ENCODE measurements around the gene MAST4. TPM values are rescaled to one million over a fixed set of nuclear protein-coding genes. Genes with fewer than 3 reads are reported as not detected.

Gene MAST4
- total RNA-seq, 1 experiment from 2014 or later, result 11.8 TPM

DNA sequence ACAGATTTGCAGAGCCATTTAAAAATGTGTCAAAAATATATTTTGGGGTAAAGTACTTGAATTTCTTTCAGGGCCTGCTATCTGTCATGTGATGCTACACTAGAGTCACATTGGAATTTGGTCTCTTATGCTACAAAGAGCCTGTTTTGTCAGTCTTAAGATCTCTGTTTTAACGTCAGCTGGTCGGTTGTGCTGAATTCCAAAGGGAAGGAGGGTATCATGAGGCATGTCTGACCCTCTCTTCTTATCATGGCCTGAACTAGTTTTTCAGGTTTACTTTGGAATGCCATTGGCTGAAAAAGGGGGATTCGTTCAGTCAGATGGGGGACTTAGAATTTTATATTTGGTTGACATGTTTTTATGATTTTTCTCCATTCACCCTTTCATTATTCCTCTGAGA lies 309.8 kb downstream of the MAST4 start:
- Histone ChIP-seq H3K27me3 (ENCODE audit: low read length) (no peaks in the 10 kb centered on the region), H3K9me2 (replicated peaks; ENCODE audit: insufficient read depth, low read length) (no peaks in the 10 kb centered on the region), H3K9me3 (ENCODE audit: low read length) (no peaks in the 10 kb centered on the region), H2AFZ (ENCODE audit: low read length) (no peak overlapping the region), H3K4me3 (ENCODE audit: low read length) (no peak overlapping the region), H3K36me3 (ENCODE audit: insufficient read depth, low read length) (no peaks in the 10 kb centered on the region), H3K9ac (ENCODE audit: low read length) (no peak overlapping the region), H3K79me2 (ENCODE audit: low read length) (no peaks in the 10 kb centered on the region), H4K20me1 (ENCODE audit: insufficient read depth, low read depth, low read length) (no peaks in the 10 kb centered on the region), H3K27ac (ENCODE audit: low read length) (no peak overlapping the region), H3K4me2 (ENCODE audit: low read depth, low read length, poor library complexity, severe bottlenecking) (no peak overlapping the region), H3K4me1 (ENCODE audit: low read length) (peaks cover 11% of the 10 kb centered on the region)
- DNase-seq, result no peak

- Histone ChIP-seq H3K4me3 (ENCODE audit: low read length) (no peak overlapping the region), H2AFZ (ENCODE audit: low read length) (no peak overlapping the region), H4K20me1 (ENCODE audit: insufficient read depth, low read depth, low read length) (no peaks in the 10 kb centered on the region), H3K9me3 (ENCODE audit: low read length) (no peaks in the 10 kb centered on the region), H3K27ac (ENCODE audit: low read length) (no peak overlapping the region), H3K9me2 (replicated peaks; ENCODE audit: insufficient read depth, low read length) (no peaks in the 10 kb centered on the region), H3K4me2 (ENCODE audit: low read depth, low read length, poor library complexity, severe bottlenecking) (no peak overlapping the region), H3K27me3 (ENCODE audit: low read length) (no peaks in the 10 kb centered on the region), H3K4me1 (ENCODE audit: low read length) (peaks cover 10% of the 10 kb centered on the region), H3K9ac (ENCODE audit: low read length) (no peak overlapping the region), H3K79me2 (ENCODE audit: low read length) (no peaks in the 10 kb centered on the region), H3K36me3 (ENCODE audit: insufficient read depth, low read length) (no peaks in the 10 kb centered on the region)
- DNase-seq, result no peak
Observed at GRCh38 chr5:66908230-66908629, 312.0 kb downstream of the MAST4 start.

DNA sequence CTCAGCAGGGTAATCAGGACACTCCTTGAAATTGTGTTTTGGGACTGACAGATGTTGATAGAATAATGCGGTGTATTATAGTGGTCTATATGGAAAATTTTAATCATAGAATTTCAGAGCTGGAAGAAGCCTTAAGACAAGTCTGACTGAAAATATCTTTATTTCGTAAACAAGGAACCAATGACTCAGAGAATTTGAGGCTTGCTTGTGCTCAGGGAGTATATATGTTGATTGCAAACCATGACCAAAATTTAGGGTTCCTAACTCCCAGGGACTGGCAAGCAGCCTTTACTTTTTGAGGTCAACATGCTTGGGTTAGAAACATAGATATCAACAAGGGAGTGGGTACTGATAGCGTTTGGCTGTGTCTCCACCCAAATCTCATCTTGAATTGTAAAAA lies 313.2 kb downstream of the MAST4 start:
- Histone ChIP-seq H2AFZ (ENCODE audit: low read length) (no peak overlapping the region), H3K9ac (ENCODE audit: low read length) (no peak overlapping the region), H3K4me2 (ENCODE audit: low read depth, low read length, poor library complexity, severe bottlenecking) (no peak overlapping the region), H3K79me2 (ENCODE audit: low read length) (no peaks in the 10 kb centered on the region), H3K4me3 (ENCODE audit: low read length) (no peak overlapping the region), H3K27me3 (ENCODE audit: low read length) (no peaks in the 10 kb centered on the region), H3K9me3 (ENCODE audit: low read length) (no peaks in the 10 kb centered on the region), H3K27ac (ENCODE audit: low read length) (no peak overlapping the region), H3K9me2 (replicated peaks; ENCODE audit: insufficient read depth, low read length) (no peaks in the 10 kb centered on the region), H3K36me3 (ENCODE audit: insufficient read depth, low read length) (no peaks in the 10 kb centered on the region), H3K4me1 (ENCODE audit: low read length) (peaks cover 10% of the 10 kb centered on the region), H4K20me1 (ENCODE audit: insufficient read depth, low read depth, low read length) (no peaks in the 10 kb centered on the region)
- no peak for DNase-seq

- Histone ChIP-seq H3K27me3 (ENCODE audit: low read length) (no peaks in the 10 kb centered on the region), H3K4me2 (ENCODE audit: low read depth, low read length, poor library complexity, severe bottlenecking) (no peak overlapping the region), H2AFZ (ENCODE audit: low read length) (no peak overlapping the region), H3K79me2 (ENCODE audit: low read length) (no peaks in the 10 kb centered on the region), H3K9ac (ENCODE audit: low read length) (no peak overlapping the region), H3K4me1 (ENCODE audit: low read length) (peaks cover 10% of the 10 kb centered on the region), H3K36me3 (ENCODE audit: insufficient read depth, low read length) (no peaks in the 10 kb centered on the region), H4K20me1 (ENCODE audit: insufficient read depth, low read depth, low read length) (no peaks in the 10 kb centered on the region), H3K27ac (ENCODE audit: low read length) (no peak overlapping the region), H3K9me2 (replicated peaks; ENCODE audit: insufficient read depth, low read length) (no peaks in the 10 kb centered on the region), H3K9me3 (ENCODE audit: low read length) (no peaks in the 10 kb centered on the region), H3K4me3 (ENCODE audit: low read length) (no peak overlapping the region)
- no peak for DNase-seq
Observed at GRCh38 chr5:66912787-66913186, 316.6 kb downstream of the MAST4 start.

DNA sequence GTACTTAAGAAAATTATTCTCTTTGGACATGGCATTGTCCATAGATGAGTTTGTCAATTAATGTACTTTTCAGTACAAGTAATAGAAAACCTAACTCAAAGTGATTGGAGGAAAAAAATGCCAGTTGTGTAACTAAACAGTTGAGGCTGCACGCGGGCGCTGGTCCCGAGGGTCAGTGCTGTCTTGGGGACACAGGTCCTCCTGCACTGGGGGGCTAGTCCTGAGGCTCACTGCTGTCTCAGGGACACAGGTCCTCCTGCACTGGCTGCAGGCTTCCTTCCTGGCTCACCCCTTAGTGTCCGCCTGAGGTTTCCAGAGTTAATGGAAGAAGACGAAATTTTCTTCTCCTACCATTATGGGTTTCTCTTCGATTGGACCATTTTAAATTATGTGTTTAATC lies 319.3 kb downstream of the MAST4 start:
- H3K9ac ChIP-seq (ENCODE audit: low read length), result no peak overlapping the region
- H3K27ac ChIP-seq (ENCODE audit: low read length), result no peak overlapping the region
- no peaks in the 10 kb centered on the region for H4K20me1 ChIP-seq (ENCODE audit: insufficient read depth, low read depth, low read length)
- H3K4me1 ChIP-seq (ENCODE audit: low read length), result peaks cover 5% of the 10 kb centered on the region
- H2AFZ ChIP-seq (ENCODE audit: low read length), result no peak overlapping the region
- no peaks in the 10 kb centered on the region for H3K9me3 ChIP-seq (ENCODE audit: low read length)
- H3K4me3 ChIP-seq (ENCODE audit: low read length), result no peak overlapping the region
- no peaks in the 10 kb centered on the region for H3K79me2 ChIP-seq (ENCODE audit: low read length)
- no peak overlapping the region for H3K4me2 ChIP-seq (ENCODE audit: low read depth, low read length, poor library complexity, severe bottlenecking)
- no peaks in the 10 kb centered on the region for H3K27me3 ChIP-seq (ENCODE audit: low read length)
- DNase-seq, result no peak
- no peaks in the 10 kb centered on the region for H3K9me2 ChIP-seq (replicated peaks; ENCODE audit: insufficient read depth, low read length)
- H3K36me3 ChIP-seq (ENCODE audit: insufficient read depth, low read length), result no peaks in the 10 kb centered on the region

DNA sequence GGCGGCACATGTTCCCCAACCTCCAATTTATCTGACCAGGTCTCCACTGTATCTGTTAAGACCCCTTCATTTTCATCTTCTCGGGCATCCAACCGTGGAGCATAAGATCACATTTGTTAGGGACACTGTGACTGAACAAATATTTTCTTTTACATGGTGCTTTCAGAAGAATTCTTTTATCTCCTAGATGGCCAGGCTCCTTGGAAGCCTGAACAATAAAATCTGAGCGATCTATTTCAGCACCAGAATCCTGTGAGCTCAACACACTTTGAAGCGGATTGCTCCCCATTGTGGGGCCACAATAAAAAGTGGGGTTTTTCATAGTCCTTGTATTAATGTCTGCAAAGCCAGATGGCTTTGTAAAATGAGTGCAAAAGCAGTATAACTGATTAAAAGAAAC lies 326.7 kb downstream of the MAST4 start:
- no peaks in the 10 kb centered on the region for H4K20me1 ChIP-seq (ENCODE audit: insufficient read depth, low read depth, low read length)
- peaks cover 33% of the 10 kb centered on the region for H3K4me1 ChIP-seq (ENCODE audit: low read length)
- peak overlapping the region; percentile 73; the same call in 1 of the 2 replicates for H2AFZ ChIP-seq (ENCODE audit: low read length)
- H3K9me2 ChIP-seq (replicated peaks; ENCODE audit: insufficient read depth, low read length), result no peaks in the 10 kb centered on the region
- H3K36me3 ChIP-seq (ENCODE audit: insufficient read depth, low read length), result no peaks in the 10 kb centered on the region; the same call in 1 of the 2 replicates
- DNase-seq, result no peak
- H3K27me3 ChIP-seq (ENCODE audit: low read length), result no peaks in the 10 kb centered on the region
- no peaks in the 10 kb centered on the region for H3K9me3 ChIP-seq (ENCODE audit: low read length)
- H3K4me3 ChIP-seq (ENCODE audit: low read length), result no peak overlapping the region
- H3K9ac ChIP-seq (ENCODE audit: low read length), result no peak overlapping the region
- H3K27ac ChIP-seq (ENCODE audit: low read length), result no peak overlapping the region
- H3K4me2 ChIP-seq (ENCODE audit: low read depth, low read length, poor library complexity, severe bottlenecking), result no peak overlapping the region
- H3K79me2 ChIP-seq (ENCODE audit: low read length), result no peaks in the 10 kb centered on the region

DNA sequence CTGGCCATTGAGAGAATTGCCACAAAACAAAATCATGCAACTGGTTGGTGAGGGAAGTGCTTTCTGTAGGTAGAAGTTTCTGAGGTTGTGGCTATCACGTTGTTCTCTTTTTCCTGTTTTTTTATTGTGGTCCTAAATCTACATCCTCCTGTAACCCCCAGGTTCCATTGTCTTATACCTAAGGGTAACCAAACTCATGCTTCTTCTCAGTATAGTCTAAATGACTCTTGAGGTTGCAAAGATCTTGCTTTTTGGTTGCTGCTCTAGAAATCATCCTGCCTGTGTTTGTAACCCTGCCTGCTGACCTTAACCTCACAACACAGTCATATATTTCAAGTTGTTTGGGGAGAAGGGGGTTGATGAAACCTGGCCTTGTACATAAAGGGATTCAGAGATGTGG lies 327.3 kb downstream of the MAST4 start:
- Histone ChIP-seq H3K4me2 (ENCODE audit: low read depth, low read length, poor library complexity, severe bottlenecking) (no peak overlapping the region), H3K4me1 (ENCODE audit: low read length) (peaks cover 38% of the 10 kb centered on the region), H4K20me1 (ENCODE audit: insufficient read depth, low read depth, low read length) (no peaks in the 10 kb centered on the region), H3K27ac (ENCODE audit: low read length) (peak overlapping the region; percentile 11; the same call in 1 of the 2 replicates), H3K36me3 (ENCODE audit: insufficient read depth, low read length) (no peaks in the 10 kb centered on the region; the same call in 1 of the 2 replicates), H3K4me3 (ENCODE audit: low read length) (no peak overlapping the region), H3K9me2 (replicated peaks; ENCODE audit: insufficient read depth, low read length) (no peaks in the 10 kb centered on the region), H3K9me3 (ENCODE audit: low read length) (no peaks in the 10 kb centered on the region), H3K79me2 (ENCODE audit: low read length) (no peaks in the 10 kb centered on the region), H2AFZ (ENCODE audit: low read length) (peak overlapping the region; percentile 73; the same call in 1 of the 2 replicates), H3K27me3 (ENCODE audit: low read length) (no peaks in the 10 kb centered on the region), H3K9ac (ENCODE audit: low read length) (no peak overlapping the region)
- DNase-seq, result no peak

DNA sequence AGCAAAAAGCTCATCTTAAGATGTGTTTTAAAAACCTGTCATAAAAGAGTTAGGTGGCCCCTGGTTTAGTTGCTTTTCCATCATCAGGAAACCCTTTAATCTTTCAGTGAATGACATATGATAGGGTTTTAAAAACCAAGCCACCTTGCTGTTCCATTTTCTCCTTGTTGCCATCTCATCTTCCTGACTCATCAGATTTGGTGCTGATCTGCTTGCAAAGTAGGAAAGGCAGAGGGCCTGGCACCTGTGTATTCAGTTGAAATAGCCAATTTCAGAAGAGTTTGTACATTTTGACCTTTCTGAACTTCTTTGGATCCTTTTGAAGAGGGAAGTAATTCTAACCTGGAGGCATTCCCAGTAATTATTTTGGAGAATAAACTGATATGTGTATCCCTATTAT lies 327.7 kb downstream of the MAST4 start:
- DNase-seq, result no peak
- no peak overlapping the region for H3K9ac ChIP-seq (ENCODE audit: low read length)

More for the DNA sequence above, 327.7 kb downstream of the MAST4 start:
- H3K79me2 ChIP-seq (ENCODE audit: low read length), result no peaks in the 10 kb centered on the region
- H3K9me2 ChIP-seq (replicated peaks; ENCODE audit: insufficient read depth, low read length), result no peaks in the 10 kb centered on the region
- peak overlapping the region; percentile 11; the same call in 1 of the 2 replicates for H3K27ac ChIP-seq (ENCODE audit: low read length)
- H3K36me3 ChIP-seq (ENCODE audit: insufficient read depth, low read length), result no peaks in the 10 kb centered on the region; the same call in 1 of the 2 replicates
- H3K4me1 ChIP-seq (ENCODE audit: low read length), result peaks cover 43% of the 10 kb centered on the region
- H3K9me3 ChIP-seq (ENCODE audit: low read length), result no peaks in the 10 kb centered on the region
- no peak overlapping the region for H3K4me2 ChIP-seq (ENCODE audit: low read depth, low read length, poor library complexity, severe bottlenecking)
- H2AFZ ChIP-seq (ENCODE audit: low read length), result peak overlapping the region; percentile 73; the same call in 1 of the 2 replicates
- no peak overlapping the region for H3K4me3 ChIP-seq (ENCODE audit: low read length)
- H4K20me1 ChIP-seq (ENCODE audit: insufficient read depth, low read depth, low read length), result no peaks in the 10 kb centered on the region
- no peaks in the 10 kb centered on the region for H3K27me3 ChIP-seq (ENCODE audit: low read length)

Measured in Karpas-422 (cell line).